HEK293 (cell line): ENCODE data around the gene RAB28.

Experiments
- KLF1 ChIP-seq: fragments of 450-650 bp; formaldehyde crosslinking; IDR thresholded peaks from 2 replicates; pipeline ENCODE4 v1.5.1; 2016; ENCODE audit warnings: missing biosample characterization, missing genetic modification characterization
- ZFP41 ChIP-seq: fragments of 450-650 bp; formaldehyde crosslinking; IDR thresholded peaks from 2 replicates; pipeline ENCODE4 v1.5.1; 2016; ENCODE audit warnings: missing biosample characterization, missing genetic modification characterization, borderline replicate concordance
- ZNF211 ChIP-seq: fragments of 450-650 bp; formaldehyde crosslinking; IDR thresholded peaks from 2 replicates; pipeline ENCODE4 v1.5.1; 2016; ENCODE audit warnings: low read depth, missing biosample characterization, missing genetic modification characterization
- ZNF530 ChIP-seq: fragments of 450-650 bp; formaldehyde crosslinking; IDR thresholded peaks from 2 replicates; pipeline ENCODE4 v1.5.1; 2016; ENCODE audit warnings: low read depth, missing biosample characterization, missing genetic modification characterization
- ZNF558 ChIP-seq: fragments of 450-650 bp; formaldehyde crosslinking; IDR thresholded peaks from 2 replicates; pipeline ENCODE4 v1.5.1; 2016; ENCODE audit warnings: missing biosample characterization, missing genetic modification characterization
- ZNF747 ChIP-seq: fragments of 450-650 bp; formaldehyde crosslinking; IDR thresholded peaks from 2 replicates; pipeline ENCODE4 v1.5.1; 2016; ENCODE audit warnings: missing biosample characterization, missing genetic modification characterization
- TF ChIP-seq, protein P1 (sequence below): fragments of 450-650 bp; formaldehyde crosslinking; IDR thresholded peaks from 2 replicates; pipeline ENCODE4 v1.5.1; 2016; ENCODE audit warnings: missing biosample characterization, missing genetic modification characterization
- TF ChIP-seq, protein P2 (sequence below): fragments of 450-650 bp; formaldehyde crosslinking; IDR thresholded peaks from 2 replicates; pipeline ENCODE4 v1.5.1; 2016; ENCODE audit warnings: missing biosample characterization, missing genetic modification characterization
- TF ChIP-seq, protein P3 (sequence below): fragments of 450-650 bp; formaldehyde crosslinking; IDR thresholded peaks from 2 replicates; pipeline ENCODE4 v1.5.1; 2016; ENCODE audit warnings: missing biosample characterization, missing genetic modification characterization, low read depth
- TF ChIP-seq, protein P4 (sequence below): fragments of 450-650 bp; formaldehyde crosslinking; IDR thresholded peaks from 2 replicates; pipeline ENCODE4 v1.5.1; 2016; ENCODE audit warnings: missing biosample characterization, missing genetic modification characterization

DNA sequence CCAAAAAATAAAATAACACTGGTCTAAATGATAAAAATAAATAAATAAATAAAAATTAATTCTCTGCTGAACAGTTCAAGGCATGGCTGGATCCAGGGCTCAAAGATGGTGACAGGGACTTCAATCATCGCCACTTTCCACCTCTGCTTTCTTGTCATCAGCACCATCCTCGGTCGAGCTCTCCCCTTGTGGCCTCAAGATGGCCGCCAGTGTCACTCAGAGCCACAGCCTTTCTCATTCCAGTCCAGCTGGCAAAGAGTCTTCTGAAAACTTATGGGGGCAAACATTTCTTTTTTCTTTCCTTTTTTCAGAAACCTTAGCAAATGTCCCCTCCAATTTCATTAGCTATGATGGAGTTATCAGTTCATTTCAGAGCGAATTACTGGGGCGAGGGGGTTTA lies 119.5 kb downstream of the RAB28 start:
- TF ChIP-seq ZNF211 (tag by site-specific recombination), result no peak
- TF ChIP-seq ZNF747 (tag by site-specific recombination), result no peak
- TF ChIP-seq ZFP41 (tag by site-specific recombination), result no peak
- TF ChIP-seq, protein P1, sequence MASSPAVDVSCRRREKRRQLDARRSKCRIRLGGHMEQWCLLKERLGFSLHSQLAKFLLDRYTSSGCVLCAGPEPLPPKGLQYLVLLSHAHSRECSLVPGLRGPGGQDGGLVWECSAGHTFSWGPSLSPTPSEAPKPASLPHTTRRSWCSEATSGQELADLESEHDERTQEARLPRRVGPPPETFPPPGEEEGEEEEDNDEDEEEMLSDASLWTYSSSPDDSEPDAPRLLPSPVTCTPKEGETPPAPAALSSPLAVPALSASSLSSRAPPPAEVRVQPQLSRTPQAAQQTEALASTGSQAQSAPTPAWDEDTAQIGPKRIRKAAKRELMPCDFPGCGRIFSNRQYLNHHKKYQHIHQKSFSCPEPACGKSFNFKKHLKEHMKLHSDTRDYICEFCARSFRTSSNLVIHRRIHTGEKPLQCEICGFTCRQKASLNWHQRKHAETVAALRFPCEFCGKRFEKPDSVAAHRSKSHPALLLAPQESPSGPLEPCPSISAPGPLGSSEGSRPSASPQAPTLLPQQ (tag by site-specific recombination), result no peak
- TF ChIP-seq, protein P2, sequence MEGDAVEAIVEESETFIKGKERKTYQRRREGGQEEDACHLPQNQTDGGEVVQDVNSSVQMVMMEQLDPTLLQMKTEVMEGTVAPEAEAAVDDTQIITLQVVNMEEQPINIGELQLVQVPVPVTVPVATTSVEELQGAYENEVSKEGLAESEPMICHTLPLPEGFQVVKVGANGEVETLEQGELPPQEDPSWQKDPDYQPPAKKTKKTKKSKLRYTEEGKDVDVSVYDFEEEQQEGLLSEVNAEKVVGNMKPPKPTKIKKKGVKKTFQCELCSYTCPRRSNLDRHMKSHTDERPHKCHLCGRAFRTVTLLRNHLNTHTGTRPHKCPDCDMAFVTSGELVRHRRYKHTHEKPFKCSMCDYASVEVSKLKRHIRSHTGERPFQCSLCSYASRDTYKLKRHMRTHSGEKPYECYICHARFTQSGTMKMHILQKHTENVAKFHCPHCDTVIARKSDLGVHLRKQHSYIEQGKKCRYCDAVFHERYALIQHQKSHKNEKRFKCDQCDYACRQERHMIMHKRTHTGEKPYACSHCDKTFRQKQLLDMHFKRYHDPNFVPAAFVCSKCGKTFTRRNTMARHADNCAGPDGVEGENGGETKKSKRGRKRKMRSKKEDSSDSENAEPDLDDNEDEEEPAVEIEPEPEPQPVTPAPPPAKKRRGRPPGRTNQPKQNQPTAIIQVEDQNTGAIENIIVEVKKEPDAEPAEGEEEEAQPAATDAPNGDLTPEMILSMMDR, result no peak
- no peak for TF ChIP-seq KLF1
- no peak for TF ChIP-seq ZNF530
- TF ChIP-seq ZNF558 (tag by site-specific recombination), result no peak
- TF ChIP-seq, protein P3, sequence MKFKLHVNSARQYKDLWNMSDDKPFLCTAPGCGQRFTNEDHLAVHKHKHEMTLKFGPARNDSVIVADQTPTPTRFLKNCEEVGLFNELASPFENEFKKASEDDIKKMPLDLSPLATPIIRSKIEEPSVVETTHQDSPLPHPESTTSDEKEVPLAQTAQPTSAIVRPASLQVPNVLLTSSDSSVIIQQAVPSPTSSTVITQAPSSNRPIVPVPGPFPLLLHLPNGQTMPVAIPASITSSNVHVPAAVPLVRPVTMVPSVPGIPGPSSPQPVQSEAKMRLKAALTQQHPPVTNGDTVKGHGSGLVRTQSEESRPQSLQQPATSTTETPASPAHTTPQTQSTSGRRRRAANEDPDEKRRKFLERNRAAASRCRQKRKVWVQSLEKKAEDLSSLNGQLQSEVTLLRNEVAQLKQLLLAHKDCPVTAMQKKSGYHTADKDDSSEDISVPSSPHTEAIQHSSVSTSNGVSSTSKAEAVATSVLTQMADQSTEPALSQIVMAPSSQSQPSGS, result no peak
- TF ChIP-seq, protein P4, sequence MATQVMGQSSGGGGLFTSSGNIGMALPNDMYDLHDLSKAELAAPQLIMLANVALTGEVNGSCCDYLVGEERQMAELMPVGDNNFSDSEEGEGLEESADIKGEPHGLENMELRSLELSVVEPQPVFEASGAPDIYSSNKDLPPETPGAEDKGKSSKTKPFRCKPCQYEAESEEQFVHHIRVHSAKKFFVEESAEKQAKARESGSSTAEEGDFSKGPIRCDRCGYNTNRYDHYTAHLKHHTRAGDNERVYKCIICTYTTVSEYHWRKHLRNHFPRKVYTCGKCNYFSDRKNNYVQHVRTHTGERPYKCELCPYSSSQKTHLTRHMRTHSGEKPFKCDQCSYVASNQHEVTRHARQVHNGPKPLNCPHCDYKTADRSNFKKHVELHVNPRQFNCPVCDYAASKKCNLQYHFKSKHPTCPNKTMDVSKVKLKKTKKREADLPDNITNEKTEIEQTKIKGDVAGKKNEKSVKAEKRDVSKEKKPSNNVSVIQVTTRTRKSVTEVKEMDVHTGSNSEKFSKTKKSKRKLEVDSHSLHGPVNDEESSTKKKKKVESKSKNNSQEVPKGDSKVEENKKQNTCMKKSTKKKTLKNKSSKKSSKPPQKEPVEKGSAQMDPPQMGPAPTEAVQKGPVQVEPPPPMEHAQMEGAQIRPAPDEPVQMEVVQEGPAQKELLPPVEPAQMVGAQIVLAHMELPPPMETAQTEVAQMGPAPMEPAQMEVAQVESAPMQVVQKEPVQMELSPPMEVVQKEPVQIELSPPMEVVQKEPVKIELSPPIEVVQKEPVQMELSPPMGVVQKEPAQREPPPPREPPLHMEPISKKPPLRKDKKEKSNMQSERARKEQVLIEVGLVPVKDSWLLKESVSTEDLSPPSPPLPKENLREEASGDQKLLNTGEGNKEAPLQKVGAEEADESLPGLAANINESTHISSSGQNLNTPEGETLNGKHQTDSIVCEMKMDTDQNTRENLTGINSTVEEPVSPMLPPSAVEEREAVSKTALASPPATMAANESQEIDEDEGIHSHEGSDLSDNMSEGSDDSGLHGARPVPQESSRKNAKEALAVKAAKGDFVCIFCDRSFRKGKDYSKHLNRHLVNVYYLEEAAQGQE (tag by site-specific recombination), result no peak
